Ishikawa (cell line): Measurements from ENCODE around the gene TMEM38A.

ENCODE experiments used
- CEBPB ChIP-seq: IDR thresholded peaks from 2 replicates; pipeline ENCODE4 v1.6.1; 2012
- CREB1 ChIP-seq: IDR thresholded peaks from 2 replicates; pipeline ENCODE4 v1.6.1; 2012; ENCODE audit warnings: low read depth
- EP300 ChIP-seq: IDR thresholded peaks from 2 replicates; pipeline ENCODE4 v1.6.1; 2012; ENCODE audit warnings: borderline replicate concordance
- FOXM1 ChIP-seq: IDR thresholded peaks from 2 replicates; pipeline ENCODE4 v1.6.1; 2012; ENCODE audit warnings: low read depth, borderline replicate concordance
- MAX ChIP-seq: IDR thresholded peaks from 2 replicates; pipeline ENCODE4 v1.6.1; 2012
- RAD21 ChIP-seq: IDR thresholded peaks from 2 replicates; pipeline ENCODE4 v1.6.1; 2012; ENCODE audit warnings: low read depth
- REST ChIP-seq: IDR thresholded peaks from 2 replicates; pipeline ENCODE4 v1.6.1; 2012; ENCODE audit warnings: low read depth, mild to moderate bottlenecking
- TAF1 ChIP-seq: IDR thresholded peaks from 2 replicates; pipeline ENCODE4 v1.6.1; 2012; ENCODE audit warnings: low read depth, mild to moderate bottlenecking
- TCF12 ChIP-seq: IDR thresholded peaks from 2 replicates; pipeline ENCODE4 v1.6.1; 2012; ENCODE audit warnings: low read depth
- TEAD4 ChIP-seq: IDR thresholded peaks from 2 replicates; pipeline ENCODE4 v1.6.1; 2012
- USF1 ChIP-seq: IDR thresholded peaks from 2 replicates; pipeline ENCODE4 v1.6.1; 2012
- YY1 ChIP-seq: IDR thresholded peaks from 2 replicates; pipeline ENCODE4 v1.6.1; 2012; ENCODE audit warnings: low read depth
- ZBTB7A ChIP-seq: IDR thresholded peaks from 2 replicates; pipeline ENCODE4 v1.6.1; 2012; ENCODE audit warnings: low read depth

GRCh38 chr19:16655727-16656126, 5.2 kb upstream of the TMEM38A start:
- TF ChIP-seq CEBPB (no peak), MAX (no peak), EP300 (no peak), FOXM1 (no peak), CREB1 (no peak), YY1 (no peak), TEAD4 (no peak), ZBTB7A (no peak), RAD21 (no peak), TAF1 (no peak), REST (no peak), TCF12 (no peak), USF1 (no peak)
